ENCODE data around the gene PACS1. TPM values are rescaled to one million over a fixed set of nuclear protein-coding genes. Genes with fewer than 3 reads are reported as not detected.

The PACS1 gene
- polyA plus RNA-seq, 1 of the 3 experiments (the other 2 are of a cell fraction): 37.3 TPM

DNA sequence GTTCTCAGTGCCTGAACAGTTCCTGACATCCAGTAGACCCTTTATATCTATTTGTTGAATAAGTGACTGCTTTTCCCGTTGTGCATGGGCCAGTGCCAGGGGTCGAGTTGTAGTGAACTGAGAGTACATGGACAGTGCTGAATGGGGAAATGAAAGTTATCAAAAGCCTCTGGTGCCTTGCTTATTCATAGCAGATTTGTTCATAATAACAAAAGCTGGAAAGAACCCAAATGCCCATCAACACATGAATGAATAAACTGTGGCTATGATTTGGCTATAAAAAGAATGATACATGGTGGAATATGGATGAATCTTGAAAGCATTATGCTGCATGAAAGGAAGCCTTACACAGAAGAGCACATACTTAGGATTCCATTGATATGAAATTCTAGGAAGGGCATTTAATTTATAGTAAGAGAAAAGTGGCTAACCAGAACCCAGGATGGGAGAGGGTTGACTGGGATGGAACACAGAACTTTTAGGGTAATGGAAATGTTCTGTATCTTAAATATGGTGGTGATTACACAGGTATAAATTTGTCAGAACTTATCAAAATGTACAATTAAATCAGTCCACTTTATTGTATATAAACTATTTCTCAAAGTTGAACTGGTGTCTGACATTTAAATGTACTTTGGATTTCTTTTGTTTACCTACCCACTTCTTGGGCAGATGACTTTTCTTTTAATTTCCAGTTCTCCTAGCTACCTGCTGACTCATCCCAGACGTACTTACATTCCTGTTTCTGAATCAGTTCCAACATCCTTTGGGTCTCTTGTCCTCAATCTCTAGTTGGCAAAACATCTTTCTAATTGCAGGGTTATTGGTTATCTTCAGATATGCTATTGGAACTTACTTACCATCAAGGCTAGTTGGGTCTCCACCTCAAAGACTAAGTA is 42.8 kb downstream of the PACS1 start:
- no peaks in the 10 kb centered on the region for H3K9me2 ChIP-seq
- WGBS (ENCODE audit: low lambda C conversion rate): 9% methylated on average over 3 of the region's 3 CpGs
- H3F3A ChIP-seq (replicated peaks; ENCODE audit: insufficient read depth): peaks cover 61% of the 10 kb centered on the region
- no peak overlapping the region for H2AFZ ChIP-seq (ENCODE audit: low read depth)
- no peaks in the 10 kb centered on the region for H3K27me3 ChIP-seq (ENCODE audit: insufficient read depth)
- POLR2A ChIA-PET: interaction anchor here (0.6 kb wide), 1 partner anchor 8 kb away, joined by 3 read pairs; no protein-coding TSS in a partner anchor
- CTCF ChIA-PET: interaction anchor here (0.7 to 2.9 kb wide), 2 partner anchors 23 to 201 kb away, joined by 3 to 11 read pairs; no protein-coding TSS in a partner anchor
- peak overlapping the region; percentile 70 for H3K4me2 ChIP-seq
- H3K27ac ChIP-seq (ENCODE audit: low read depth in 2 of 2, low read length in 1 of 2): peak overlapping the region; percentile 80 to 98
- peak overlapping the region in 1 of 2 experiments; percentile 43; a peak in 2 of 4 replicates for H3K4me3 ChIP-seq (ENCODE audit: low read depth in 2 of 2, low read length in 1 of 2)
- peak overlapping the region; percentile 61; the same call in 1 of the 2 replicates for H3K9ac ChIP-seq
- no peak for DNase-seq
- H3K36me3 ChIP-seq (replicated peaks in 1 of 2; ENCODE audit: control insufficient read depth in 1 of 2, insufficient read depth in 2 of 2, low read length in 1 of 2): no peaks in the 10 kb centered on the region
- peaks cover 29 to 65% of the 10 kb centered on the region in 2 experiments for H3K4me1 ChIP-seq (ENCODE audit: control insufficient read depth in 1 of 2, insufficient read depth in 2 of 2, low read depth in 1 of 2, low read length in 1 of 2)
- H4K20me1 ChIP-seq (ENCODE audit: insufficient read depth): peaks cover 3% of the 10 kb centered on the region; the same call in 1 of the 2 replicates
- peaks cover 88% of the 10 kb centered on the region for H3K79me2 ChIP-seq (ENCODE audit: insufficient read depth)
- no peaks in the 10 kb centered on the region for H3K9me3 ChIP-seq
- TF ChIP-seq FOXM1 (IDR thresholded peaks at IDR 0.05; ENCODE audit: low read depth): no peak; the same call in 1 of the 2 replicates
- no peak for TF ChIP-seq CTCF (IDR thresholded peaks at IDR 0.05)
- no peak for TF ChIP-seq RCOR1 (IDR thresholded peaks at IDR 0.05; ENCODE audit: low read length)
- TF ChIP-seq FOSL2 (IDR thresholded peaks at IDR 0.05; ENCODE audit: borderline replicate concordance, low read depth): peak; percentile 89
- no peak for TF ChIP-seq MAX (IDR thresholded peaks at IDR 0.05; ENCODE audit: low read depth)
- TF ChIP-seq, protein P1, sequence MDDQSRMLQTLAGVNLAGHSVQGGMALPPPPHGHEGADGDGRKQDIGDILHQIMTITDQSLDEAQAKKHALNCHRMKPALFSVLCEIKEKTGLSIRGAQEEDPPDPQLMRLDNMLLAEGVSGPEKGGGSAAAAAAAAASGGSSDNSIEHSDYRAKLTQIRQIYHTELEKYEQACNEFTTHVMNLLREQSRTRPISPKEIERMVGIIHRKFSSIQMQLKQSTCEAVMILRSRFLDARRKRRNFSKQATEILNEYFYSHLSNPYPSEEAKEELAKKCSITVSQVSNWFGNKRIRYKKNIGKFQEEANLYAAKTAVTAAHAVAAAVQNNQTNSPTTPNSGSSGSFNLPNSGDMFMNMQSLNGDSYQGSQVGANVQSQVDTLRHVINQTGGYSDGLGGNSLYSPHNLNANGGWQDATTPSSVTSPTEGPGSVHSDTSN (IDR thresholded peaks at IDR 0.05): peak; percentile 85
- TF ChIP-seq USF1 (IDR thresholded peaks at IDR 0.05; ENCODE audit: borderline replicate concordance, low read depth): no peak
- peak; percentile 75 for TF ChIP-seq TCF12 (IDR thresholded peaks at IDR 0.05)
- peak; percentile 23; the same call in 1 of the 2 replicates for TF ChIP-seq ELF1 (IDR thresholded peaks at IDR 0.05)
- no peak for TF ChIP-seq RXRA (IDR thresholded peaks at IDR 0.05; ENCODE audit: borderline replicate concordance, low read depth)
- peak; percentile 70 for TF ChIP-seq JUND (IDR thresholded peaks at IDR 0.05)
- TF ChIP-seq EZH2phosphoT487 (IDR thresholded peaks at IDR 0.05; ENCODE audit: borderline replicate concordance, low read depth): no peak
- no peak for TF ChIP-seq CHD2 (IDR thresholded peaks at IDR 0.05; ENCODE audit: low read length, partially characterized antibody)
- no peak for TF ChIP-seq SMC3 (IDR thresholded peaks at IDR 0.05; ENCODE audit: low read depth, low read length)
- TF ChIP-seq, protein P2, sequence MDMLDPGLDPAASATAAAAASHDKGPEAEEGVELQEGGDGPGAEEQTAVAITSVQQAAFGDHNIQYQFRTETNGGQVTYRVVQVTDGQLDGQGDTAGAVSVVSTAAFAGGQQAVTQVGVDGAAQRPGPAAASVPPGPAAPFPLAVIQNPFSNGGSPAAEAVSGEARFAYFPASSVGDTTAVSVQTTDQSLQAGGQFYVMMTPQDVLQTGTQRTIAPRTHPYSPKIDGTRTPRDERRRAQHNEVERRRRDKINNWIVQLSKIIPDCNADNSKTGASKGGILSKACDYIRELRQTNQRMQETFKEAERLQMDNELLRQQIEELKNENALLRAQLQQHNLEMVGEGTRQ (IDR thresholded peaks at IDR 0.05; ENCODE audit: borderline replicate concordance, low read depth, low read length): no peak
- TF ChIP-seq TEAD4 (IDR thresholded peaks at IDR 0.05; ENCODE audit: borderline replicate concordance, insufficient read depth): peak; percentile 59; the same call in 1 of the 2 replicates
- no peak for TF ChIP-seq YY1 (IDR thresholded peaks at IDR 0.05; ENCODE audit: low read depth)
- TF ChIP-seq GATA2 (CRISPR knock-in tag; IDR thresholded peaks at IDR 0.05): no peak
- TF ChIP-seq MEF2A (IDR thresholded peaks at IDR 0.05; ENCODE audit: borderline replicate concordance, low read depth): 0 out of 2 replicates have a peak, but pooled peaks have one; percentile 19
- TF ChIP-seq FOXJ3 (CRISPR knock-in tag; IDR thresholded peaks at IDR 0.05): no peak
- TF ChIP-seq RAD21 (IDR thresholded peaks at IDR 0.05; ENCODE audit: low read length): no peak
- no peak for TF ChIP-seq REST (IDR thresholded peaks at IDR 0.05; ENCODE audit: low read depth, low read length)
- peak; percentile 88 for TF ChIP-seq NFIC (IDR thresholded peaks at IDR 0.05; ENCODE audit: borderline replicate concordance)
- TF ChIP-seq TAF1 (IDR thresholded peaks at IDR 0.05; ENCODE audit: borderline replicate concordance, low read depth, low read length): no peak

Measured in SK-N-SH (cell line).